HepG2 (cell line): ENCODE data around the gene SEMA3E. TPM values are rescaled to one million over a fixed set of nuclear protein-coding genes. Genes with fewer than 3 reads are reported as not detected.

Source experiments
- ATAC-seq: fragments of 200-7000 bp; cut with Tn5 transposase; 3 replicates; pipeline ENCODE4 v1.9.1; 2020; ENCODE audit warnings: mild to moderate bottlenecking, moderate library complexity
- BruUV-seq: library from RNA; stranded (reverse); fragments of 400-500 nt; replicated peaks from 2 replicates; lab custom pipeline; 2021; lab: Mats Ljungman, UMichigan
- CTCF ChIA-PET: fragments of 300-600 bp; formaldehyde crosslinking; extraction: SDS; loops from one replicate; lab custom pipeline; 2021; ENCODE audit warnings: low total read pairs, inconsistent platforms, low intra/inter-chr PET ratio; lab: Yijun Ruan, JAX
- POLR2A ChIA-PET: fragments of 350-600 bp; sonication (Branson Sonifier 250); formaldehyde crosslinking; loops from one replicate; lab custom pipeline; 2020; ENCODE audit warnings: antibody characterized with exemption, inconsistent platforms; lab: Yijun Ruan, JAX
- DNase-seq: peaks from one replicate; pipeline ENCODE4 v3.0.0-alpha.2; 2015; ENCODE audit warnings: low spot score
- FAIRE-seq: peaks from 3 replicates; lab custom pipeline; 2011; peaks lifted over from hg19 to GRCh38; lab: Jason Lieb, UNC
- H2AFZ ChIP-seq: one replicate; pipeline ENCODE4 v1.6.1; 2011; ENCODE audit warnings: low read length, inconsistent platforms
- H3K27ac ChIP-seq: fragments of 300-600 bp; 3 replicates; pipeline ENCODE4 v1.8.0; 2011; ENCODE audit warnings: mixed run types, mild to moderate bottlenecking, mixed read lengths, low read length, inconsistent platforms; ENCODE audit not compliant: insufficient read depth; ENCODE audit errors: extremely low read length
- H3K27me3 ChIP-seq, 2 experiments: fragments of 200-600 bp in 1 of 2; 2 replicates in 1 of 2; 3 replicates in 1 of 2; pipeline versions ENCODE4 v1.6.0 to v1.8.0; 2011; ENCODE audit warnings: low read length in 2 of 2, mild to moderate bottlenecking in 2 of 2, moderate library complexity in 2 of 2, inconsistent platforms in 1 of 2; ENCODE audit not compliant: insufficient read depth in 2 of 2, control insufficient read depth in 1 of 2
- H3K36me3 ChIP-seq, 2 experiments: fragments of 200-600 bp in 1 of 2; replicated peaks in 1 of 2; 2 replicates in 1 of 2; 3 replicates in 1 of 2; pipeline versions ENCODE4 v1.5.1 to v1.8.0; 2011; ENCODE audit warnings: low read length in 2 of 2, inconsistent platforms in 1 of 2; ENCODE audit not compliant: insufficient read depth in 2 of 2, control insufficient read depth in 1 of 2
- H3K4me1 ChIP-seq: 2 replicates; pipeline ENCODE4 v1.5.1; 2012; ENCODE audit warnings: low read length, inconsistent platforms; ENCODE audit not compliant: insufficient read depth
- H3K4me2 ChIP-seq: 2 replicates; pipeline ENCODE4 v1.6.0; 2011; ENCODE audit warnings: low read depth, low read length, inconsistent platforms
- H3K4me3 ChIP-seq, 3 experiments: fragments of 200-600 bp in 1 of 3; sonication (generic), shearing (Covaris generic) in 1 of 3; replicated peaks in 1 of 3; 2 replicates each; pipeline ENCODE4 v1.5.1; 2011 to 2016; ENCODE audit warnings: low read length in 3 of 3, inconsistent platforms in 2 of 3, low read depth in 2 of 3, mild to moderate bottlenecking in 2 of 3, control low read depth in 1 of 3, mixed read lengths in 1 of 3; ENCODE audit not compliant: insufficient read depth in 1 of 3
- H3K79me2 ChIP-seq: one replicate; pipeline ENCODE4 v1.6.1; 2011; ENCODE audit warnings: low read length, inconsistent platforms; ENCODE audit not compliant: insufficient read depth
- H3K9ac ChIP-seq: 2 replicates; pipeline ENCODE4 v1.6.0; 2011; ENCODE audit warnings: mild to moderate bottlenecking, low read depth, low read length, inconsistent platforms; ENCODE audit not compliant: insufficient read depth
- H3K9me3 ChIP-seq: 2 replicates; pipeline ENCODE4 v1.5.1; 2012; ENCODE audit warnings: mild to moderate bottlenecking, low read length
- H4K20me1 ChIP-seq: 2 replicates; pipeline ENCODE4 v1.6.0; 2011; ENCODE audit warnings: inconsistent platforms, mild to moderate bottlenecking, low read length, moderate library complexity; ENCODE audit not compliant: insufficient read depth
- ARID4A ChIP-seq: sonication (generic); formaldehyde crosslinking; IDR thresholded peaks from 2 replicates; pipeline ENCODE4 v1.5.0; 2020; ENCODE audit warnings: mild to moderate bottlenecking, missing genetic modification reagents, borderline replicate concordance
- CBX1 ChIP-seq: IDR thresholded peaks from one replicate; pipeline ENCODE4 v1.6.1; 2016; ENCODE audit warnings: antibody characterized with exemption, low read depth
- FOXM1 ChIP-seq: sonication (generic); formaldehyde crosslinking; IDR thresholded peaks from 2 replicates; pipeline ENCODE4 v1.5.0; 2020; ENCODE audit warnings: missing genetic modification reagents
- KIAA2018 ChIP-seq: sonication (generic); formaldehyde crosslinking; IDR thresholded peaks from 2 replicates; pipeline ENCODE4 v1.5.0; 2020; ENCODE audit warnings: mild to moderate bottlenecking, missing genetic modification reagents, borderline replicate concordance
- RARG ChIP-seq: sonication (generic); formaldehyde crosslinking; IDR thresholded peaks from 2 replicates; pipeline ENCODE4 v1.4.0; 2020; ENCODE audit warnings: low read depth, mild to moderate bottlenecking, missing genetic modification reagents
- ZGPAT ChIP-seq: IDR thresholded peaks from 2 replicates; pipeline ENCODE4 v1.6.1; 2016; ENCODE audit warnings: mild to moderate bottlenecking
- ZNF18 ChIP-seq: sonication (generic); formaldehyde crosslinking; IDR thresholded peaks from 2 replicates; pipeline ENCODE4 v1.8.0; 2022; ENCODE audit warnings: mild to moderate bottlenecking, missing genetic modification reagents; ENCODE audit not compliant: insufficient replicate concordance
- ZNF878 ChIP-seq: sonication (generic); formaldehyde crosslinking; IDR thresholded peaks from 2 replicates; pipeline ENCODE4 v1.8.1; 2023; ENCODE audit warnings: mild to moderate bottlenecking, missing genetic modification reagents, moderate library complexity
- ZSCAN29 ChIP-seq: sonication (generic); formaldehyde crosslinking; conservative IDR thresholded peaks from 2 replicates; pipeline ENCODE4 v1.4.0; 2020; ENCODE audit warnings: mild to moderate bottlenecking, missing genetic modification reagents
- WGBS: methylation state at CpG from one replicate; pipeline ENCODE4 v1.1.6; 2017; ENCODE audit warnings: low lambda C conversion rate; 5-methylcytosine and 5-hydroxymethylcytosine counted together
- in situ Hi-C: cut with HindIII; loops from 2 replicates; pipeline ENCODE4 v1.10.0; 2017; ENCODE audit warnings: low pct_unique_long_range_greater_than_20kb; ENCODE audit not compliant: extremely low pct_ligation_motif_present
- intact Hi-C: fragments of 100-400 bp; cut with micrococcal nuclease; formaldehyde crosslinking; loops from one replicate; pipeline ENCODE4 v1.10.0; 2022; ENCODE audit not compliant: unreplicated experiment
- polyA plus RNA-seq, 8 experiments: library from polyadenylated mRNA; depleted of rRNA in 3 of 8; stranded (reverse) in 7 of 8; unstranded in 1 of 8; fragments of >200 nt; fragmentation: Illumina TruSeq in 4 of 8; extraction: Trizol in 4 of 8; gene quantifications; 2 replicates each; pipeline versions ENCODE4 v1.2.1 to v1.2.3, GENCODE V29; 2011 to 2016; ENCODE audit warnings: low read depth in 4 of 8, missing spikeins in 1 of 8, mixed read lengths in 1 of 8; ENCODE audit not compliant: insufficient read depth in 1 of 8
- total RNA-seq, 5 experiments: library from RNA; depleted of rRNA; stranded (reverse); fragments of >200 nt; fragmentation: Illumina TruSeq; extraction: Trizol; gene quantifications; 2 replicates each; pipeline ENCODE4 v1.2.3, GENCODE V29; 2016; ENCODE audit warnings: low read depth in 1 of 5

The SEMA3E gene
- total and polyA plus RNA-seq, 2 of the 13 experiments (the other 11 are each of a cell fraction or from before 2014, with no cell fraction given) = not detected

GRCh38 chr7:83672157-83672556 is 23.2 kb upstream of the SEMA3E start:
- H3K9me3 ChIP-seq = no peaks in the 10 kb centered on the region
- H3K27me3 ChIP-seq = no peaks in the 10 kb centered on the region
- H3K27ac ChIP-seq = no peak overlapping the region
- POLR2A ChIA-PET = no interaction called here
- no peak for ATAC-seq
- H4K20me1 ChIP-seq = no peaks in the 10 kb centered on the region
- WGBS = 24% methylated on average over 2 of the region's 2 CpGs
- H3K4me2 ChIP-seq = no peak overlapping the region
- H3K79me2 ChIP-seq = no peaks in the 10 kb centered on the region
- no TSS peak for BruUV-seq
- DNase-seq = no peak
- H3K36me3 ChIP-seq = no peaks in the 10 kb centered on the region
- no peaks in the 10 kb centered on the region for H3K4me1 ChIP-seq
- in situ Hi-C loops = no loop called here
- H3K9ac ChIP-seq = no peak overlapping the region
- intact Hi-C loops = no loop called here
- no peak for FAIRE-seq
- no peak overlapping the region for H3K4me3 ChIP-seq
- no peak overlapping the region for H2AFZ ChIP-seq
- CTCF ChIA-PET = no interaction called here
- TF ChIP-seq ZSCAN29 (CRISPR knock-in tag) = no peak
- no peak for TF ChIP-seq FOXM1
- TF ChIP-seq ZNF18 = no peak
- no peak for TF ChIP-seq RARG
- no peak for TF ChIP-seq ZGPAT
- no peak for TF ChIP-seq CBX1
- TF ChIP-seq KIAA2018 (CRISPR knock-in tag) = no peak
- TF ChIP-seq ZNF878 (CRISPR knock-in tag) = no peak
- no peak for TF ChIP-seq ARID4A (CRISPR knock-in tag)
